Astrocyte of the cerebellum (primary cell): ENCODE measurements around the gene HTT.

Experiments used
- DNase-seq: peaks from one replicate; pipeline ENCODE4 v3.0.0-alpha.2; 2011; ENCODE audit warnings: low read depth
- H3K4me3 ChIP-seq: 2 replicates; pipeline ENCODE4 v1.5.1; 2011; ENCODE audit warnings: mild to moderate bottlenecking, low read depth, low read length, moderate library complexity
- in situ Hi-C: cut with HindIII; loops from 2 replicates; pipeline ENCODE4 v1.10.0; 2017; ENCODE audit warnings: low sequenced_read_pairs
- TF ChIP-seq, protein P1 (sequence below): IDR thresholded peaks from 2 replicates; pipeline ENCODE4 v1.5.1; 2012; ENCODE audit warnings: low read length, low read depth, moderate library complexity, mild to moderate bottlenecking; ENCODE audit errors: missing control alignments

HTT gene

DNA sequence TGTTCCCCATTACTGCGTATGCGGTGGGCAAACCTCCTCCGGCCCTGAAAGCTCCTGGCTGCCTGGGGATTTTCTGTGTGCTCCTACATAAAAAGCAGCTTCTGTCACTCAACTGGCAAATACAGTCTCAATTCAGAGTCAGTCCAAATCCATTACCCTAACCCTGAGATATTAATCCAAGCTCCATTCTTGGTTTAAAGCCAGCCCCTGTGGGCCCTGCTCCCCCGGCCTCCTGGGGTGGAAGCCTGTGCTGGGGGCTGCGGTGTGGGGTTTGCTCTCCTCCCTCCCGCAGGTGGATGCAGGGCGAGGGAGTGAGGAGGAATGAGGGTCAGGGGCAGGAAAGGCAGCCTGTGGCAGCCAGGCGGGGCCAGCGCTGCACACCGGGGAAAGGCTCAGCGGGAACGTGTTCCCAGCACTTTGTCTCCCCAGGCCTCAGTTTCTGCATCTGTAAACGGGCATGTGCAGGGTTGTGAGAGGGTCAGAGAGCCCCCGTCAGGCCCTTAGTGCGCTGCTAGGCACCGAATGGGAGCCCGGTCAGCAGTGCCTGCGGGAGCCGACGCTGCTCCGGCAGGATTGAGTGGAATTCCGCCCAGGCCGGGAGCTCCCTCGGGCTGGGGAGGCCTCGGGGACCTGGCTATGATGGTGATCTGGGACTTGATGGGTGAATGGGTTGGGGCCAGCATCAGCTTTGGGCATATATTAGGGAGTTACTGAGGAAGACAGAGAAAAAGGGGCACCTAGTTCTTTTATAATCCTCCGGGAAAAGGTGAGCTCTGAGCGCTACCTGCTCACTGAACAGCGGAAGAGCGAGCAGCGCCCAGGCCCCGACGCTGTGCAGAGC lies 212.1 kb downstream of the HTT start:
- peak; percentile 84 for DNase-seq
- no peak overlapping the region for H3K4me3 ChIP-seq
- TF ChIP-seq, protein P1, sequence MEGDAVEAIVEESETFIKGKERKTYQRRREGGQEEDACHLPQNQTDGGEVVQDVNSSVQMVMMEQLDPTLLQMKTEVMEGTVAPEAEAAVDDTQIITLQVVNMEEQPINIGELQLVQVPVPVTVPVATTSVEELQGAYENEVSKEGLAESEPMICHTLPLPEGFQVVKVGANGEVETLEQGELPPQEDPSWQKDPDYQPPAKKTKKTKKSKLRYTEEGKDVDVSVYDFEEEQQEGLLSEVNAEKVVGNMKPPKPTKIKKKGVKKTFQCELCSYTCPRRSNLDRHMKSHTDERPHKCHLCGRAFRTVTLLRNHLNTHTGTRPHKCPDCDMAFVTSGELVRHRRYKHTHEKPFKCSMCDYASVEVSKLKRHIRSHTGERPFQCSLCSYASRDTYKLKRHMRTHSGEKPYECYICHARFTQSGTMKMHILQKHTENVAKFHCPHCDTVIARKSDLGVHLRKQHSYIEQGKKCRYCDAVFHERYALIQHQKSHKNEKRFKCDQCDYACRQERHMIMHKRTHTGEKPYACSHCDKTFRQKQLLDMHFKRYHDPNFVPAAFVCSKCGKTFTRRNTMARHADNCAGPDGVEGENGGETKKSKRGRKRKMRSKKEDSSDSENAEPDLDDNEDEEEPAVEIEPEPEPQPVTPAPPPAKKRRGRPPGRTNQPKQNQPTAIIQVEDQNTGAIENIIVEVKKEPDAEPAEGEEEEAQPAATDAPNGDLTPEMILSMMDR = no peak
- in situ Hi-C loops = no loop called here

DNA sequence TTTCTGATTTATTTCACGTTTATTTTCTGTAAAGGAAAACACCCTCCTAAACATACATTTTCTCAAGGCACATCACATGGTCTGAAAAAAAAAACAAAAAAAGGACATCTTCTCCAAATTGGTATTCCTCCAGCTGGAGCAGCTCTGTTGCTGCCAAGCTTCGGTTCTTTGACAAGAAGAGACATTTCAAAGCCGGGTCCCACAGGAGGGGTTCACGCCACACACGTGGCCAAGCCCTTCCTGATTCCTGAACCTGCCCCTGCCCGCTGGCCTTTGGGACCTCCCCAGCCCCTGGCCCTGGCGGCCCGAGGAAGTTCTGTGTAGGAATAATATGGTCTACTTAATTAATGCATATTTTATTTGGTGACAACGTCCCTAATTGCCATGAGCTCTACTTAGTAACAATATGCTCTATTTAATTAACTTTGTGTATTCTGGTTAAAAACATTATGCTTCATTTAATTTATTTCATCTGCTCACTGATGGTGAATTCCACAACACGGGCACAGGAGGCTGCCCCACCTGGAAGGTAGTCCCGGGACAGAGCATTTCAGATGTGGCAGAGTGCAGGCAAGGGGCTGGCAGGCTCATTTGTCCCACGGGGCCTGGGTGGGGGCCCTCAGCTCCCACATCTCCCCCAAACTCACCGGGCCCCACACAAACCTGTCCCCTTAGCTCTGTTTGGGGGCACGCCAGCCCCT lies 212.9 kb downstream of the HTT start:
- no peak for DNase-seq
- in situ Hi-C loops = no loop called here
- TF ChIP-seq, protein P1 = no peak
- H3K4me3 ChIP-seq = no peak overlapping the region

DNA sequence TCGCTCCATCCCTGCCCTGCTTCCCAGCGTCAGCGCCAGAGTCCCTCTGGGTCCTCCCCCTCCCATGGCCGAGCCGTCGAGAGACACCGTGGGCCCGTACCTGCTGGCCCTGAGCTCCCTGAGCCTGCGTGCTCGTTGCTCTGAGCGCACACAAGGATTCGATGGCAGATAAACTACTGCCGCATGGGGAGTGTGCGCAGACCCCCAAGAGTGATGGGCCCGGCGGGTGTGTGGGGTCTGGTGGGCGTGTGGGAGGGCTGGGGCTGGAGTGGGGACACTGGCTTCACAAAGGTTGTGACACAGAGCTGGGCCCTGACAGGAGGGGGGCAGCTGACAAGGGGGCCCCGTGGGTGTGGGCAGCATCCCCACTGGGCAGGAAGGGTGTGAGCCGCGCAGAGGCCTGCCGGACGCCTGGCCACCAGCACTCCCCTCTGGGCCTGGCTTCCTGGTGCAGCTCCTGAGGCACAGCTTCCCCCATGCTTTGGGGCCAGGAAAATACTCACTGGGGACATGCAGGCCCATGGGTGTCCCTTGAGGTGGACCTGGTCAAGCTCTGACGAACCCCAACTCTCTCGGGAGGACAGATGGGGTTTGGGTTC lies 213.6 kb downstream of the HTT start:
- in situ Hi-C loops = no loop called here
- no peak for DNase-seq
- no peak overlapping the region for H3K4me3 ChIP-seq
- TF ChIP-seq, protein P1 = no peak

DNA sequence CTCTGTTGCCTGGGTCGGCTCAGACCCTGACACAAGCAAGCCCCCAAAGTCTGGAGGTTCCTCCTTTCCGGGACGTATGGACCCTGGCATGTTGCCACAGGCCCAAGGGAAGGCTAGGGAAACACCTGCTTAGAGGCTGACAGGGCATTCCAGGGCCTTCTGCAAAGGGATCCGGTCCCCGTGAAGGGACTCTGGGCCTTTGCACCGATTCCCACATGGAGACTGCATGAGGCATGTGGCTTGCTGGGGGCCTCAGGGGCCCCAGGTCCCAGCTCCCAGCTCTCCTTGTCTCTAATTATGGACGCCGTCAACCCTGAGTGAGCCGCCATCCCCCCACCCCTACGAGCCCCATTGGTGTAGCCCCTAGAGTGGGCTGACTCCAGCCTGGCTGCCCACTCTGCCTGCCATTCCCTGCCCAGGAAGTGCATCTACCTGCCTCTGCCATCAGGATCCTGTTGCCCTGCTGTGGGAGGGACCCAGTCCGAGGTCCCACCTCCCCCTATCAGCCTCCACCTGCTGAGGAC lies 214.2 kb downstream of the HTT start:
- in situ Hi-C loops = no loop called here

DNA sequence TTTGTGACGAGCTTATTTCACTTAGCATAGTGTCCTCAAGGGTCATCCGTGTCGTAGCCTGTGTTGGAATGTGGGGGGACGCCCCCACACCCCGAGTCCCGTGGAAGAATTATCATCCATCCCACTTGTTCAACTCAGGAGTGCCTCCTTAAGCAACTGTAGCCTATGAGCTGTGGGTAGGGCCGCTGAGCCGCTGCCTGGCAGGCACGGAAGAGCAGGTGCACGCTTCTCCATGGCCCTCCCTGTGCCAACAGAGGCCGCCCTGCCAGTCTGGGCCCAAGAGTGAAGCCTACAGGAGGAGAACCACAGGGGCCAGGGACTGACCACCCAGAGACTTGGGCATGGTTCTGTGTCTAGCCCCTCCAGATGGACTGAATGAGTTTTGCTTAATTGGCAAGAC lies 216.0 kb downstream of the HTT start:
- in situ Hi-C loops = no loop called here
- TF ChIP-seq, protein P1 = no peak
- no peak for DNase-seq
- no peak overlapping the region for H3K4me3 ChIP-seq

More for the DNA sequence above, 214.2 kb downstream of the HTT start:
- no peak for DNase-seq
- no peak overlapping the region for H3K4me3 ChIP-seq
- TF ChIP-seq, protein P1 = no peak

DNA sequence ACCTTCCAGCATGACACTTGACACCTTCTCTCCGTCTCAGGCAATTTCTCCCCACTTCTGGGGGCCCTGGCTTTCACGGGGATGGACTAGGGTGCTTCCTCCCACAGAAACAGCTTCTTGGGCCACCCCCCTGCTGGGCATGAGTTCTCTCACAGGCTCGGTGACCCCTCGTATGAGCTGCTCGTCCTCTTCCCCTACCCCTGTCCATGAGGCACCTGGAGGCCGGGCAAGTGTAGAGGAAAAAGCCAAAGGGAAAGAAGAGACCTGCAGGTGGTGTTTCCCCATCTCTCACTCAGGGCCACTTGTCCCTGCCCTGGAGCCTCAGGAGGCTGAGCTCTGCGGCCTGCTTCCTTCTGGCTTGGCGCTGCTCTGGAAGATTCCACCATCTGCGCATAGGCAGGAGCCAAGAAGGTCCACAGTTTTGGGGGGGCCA lies 216.4 kb downstream of the HTT start:
- DNase-seq = no peak
- TF ChIP-seq, protein P1 = no peak
- in situ Hi-C loops = no loop called here
- no peak overlapping the region for H3K4me3 ChIP-seq
